K562 (cell line): Measurements from ENCODE around the gene ZSCAN25. TPM values are rescaled to one million over a fixed set of nuclear protein-coding genes. Genes with fewer than 3 reads are reported as not detected.

ENCODE experiments used
- ATAC-seq: fragments of 200-7000 bp; cut with Tn5 transposase; 3 replicates; pipeline ENCODE4 v1.9.1; 2020; ENCODE audit warnings: moderate library complexity
- BruUV-seq: library from RNA; stranded (reverse); fragments of 400-500 nt; replicated peaks from 2 replicates; lab custom pipeline; 2021; lab: Mats Ljungman, UMichigan
- CTCF ChIA-PET: fragments of 300-600 bp; formaldehyde crosslinking; extraction: SDS; loops from one replicate; lab custom pipeline; 2021; ENCODE audit warnings: low intra/inter-chr PET ratio; lab: Yijun Ruan, JAX
- POLR2A ChIA-PET: fragments of 300-600, 350-650 bp; sonication (Branson Sonifier 250); formaldehyde crosslinking; extraction: SDS; loops from one replicate; lab custom pipeline; 2021; ENCODE audit warnings: antibody characterized with exemption, inconsistent platforms; lab: Yijun Ruan, JAX
- DNase-seq, 4 experiments: peaks; one replicate each; pipeline versions ENCODE4 v3.0.0 to v3.0.0-alpha.2; 2011 to 2018; ENCODE audit warnings: low spot score in 3 of 4, mixed read lengths in 3 of 4; ENCODE audit errors: extremely low read depth in 1 of 4
- FAIRE-seq: peaks from 2 replicates; lab custom pipeline; 2011; peaks lifted over from hg19 to GRCh38; lab: Jason Lieb, UNC
- H2AFZ ChIP-seq: 2 replicates; pipeline ENCODE4 v1.6.0; 2011; ENCODE audit warnings: low read depth, low read length, control low read depth, inconsistent platforms
- H3K27ac ChIP-seq: fragments of 200-600 bp; 3 replicates; pipeline ENCODE4 v1.8.0; 2011; ENCODE audit warnings: low read depth, mild to moderate bottlenecking, control low read depth, inconsistent platforms, low read length, moderate library complexity, mixed read lengths; ENCODE audit errors: extremely low read depth
- H3K27me3 ChIP-seq, 2 experiments: fragments of 300-600 bp in 1 of 2; 2 replicates in 1 of 2; 3 replicates in 1 of 2; pipeline versions ENCODE4 v1.6.0 to v1.8.0; 2011; ENCODE audit warnings: inconsistent platforms in 2 of 2, low read length in 2 of 2, mild to moderate bottlenecking in 1 of 2, mixed read lengths in 1 of 2, moderate library complexity in 1 of 2; ENCODE audit not compliant: control insufficient read depth in 2 of 2, insufficient read depth in 2 of 2
- H3K36me3 ChIP-seq: fragments of 300-600 bp; 3 replicates; pipeline ENCODE4 v1.8.0; 2011; ENCODE audit warnings: mild to moderate bottlenecking, low read length, inconsistent platforms; ENCODE audit not compliant: control insufficient read depth, insufficient read depth
- H3K4me1 ChIP-seq, 2 experiments: fragments of 200-600 bp in 1 of 2; replicated peaks in 1 of 2; 2 replicates in 1 of 2; 3 replicates in 1 of 2; pipeline versions ENCODE4 v1.5.1 to v1.8.0; 2011; ENCODE audit warnings: inconsistent platforms in 2 of 2, low read length in 2 of 2, mild to moderate bottlenecking in 1 of 2, mixed read lengths in 1 of 2, moderate library complexity in 1 of 2; ENCODE audit not compliant: control insufficient read depth in 2 of 2, insufficient read depth in 2 of 2
- H3K4me2 ChIP-seq: 2 replicates; pipeline ENCODE4 v1.6.1; 2011; ENCODE audit warnings: low read length, control low read depth, inconsistent platforms, mixed read lengths; ENCODE audit not compliant: insufficient read depth
- H3K4me3 ChIP-seq: fragments of 200-600 bp; sonication (generic), shearing (Covaris generic); 2 replicates; pipeline ENCODE4 v1.5.1; 2016; ENCODE audit warnings: control low read depth, inconsistent platforms
- H3K79me2 ChIP-seq: fragments of 200-600 bp; 3 replicates; pipeline ENCODE4 v1.8.0; 2011; ENCODE audit warnings: low read length, inconsistent platforms; ENCODE audit not compliant: control insufficient read depth, insufficient read depth
- H3K9ac ChIP-seq, 2 experiments: 2 replicates each; pipeline versions ENCODE4 v1.6.0 to v1.6.1; 2011; ENCODE audit warnings: low read depth in 2 of 2, low read length in 2 of 2, control low read depth in 1 of 2, inconsistent platforms in 1 of 2, mild to moderate bottlenecking in 1 of 2, mixed read lengths in 1 of 2; ENCODE audit not compliant: insufficient read depth in 1 of 2
- H3K9me1 ChIP-seq: one replicate; pipeline ENCODE4 v1.6.0; 2011; ENCODE audit warnings: inconsistent platforms, mild to moderate bottlenecking, low read length, moderate library complexity; ENCODE audit not compliant: control insufficient read depth, insufficient read depth
- H3K9me3 ChIP-seq: replicated peaks from 2 replicates; pipeline ENCODE4 v1.5.1; 2011; ENCODE audit warnings: low read depth, low read length, inconsistent platforms; ENCODE audit not compliant: control insufficient read depth, insufficient read depth
- H4K20me1 ChIP-seq: replicated peaks from 2 replicates; pipeline ENCODE4 v1.6.1; 2011; ENCODE audit warnings: low read length, inconsistent platforms, mixed read lengths; ENCODE audit not compliant: control insufficient read depth, insufficient read depth
- CEBPG ChIP-seq, 3 experiments: fragments of 200-800 bp in 1 of 3; sonication (Bioruptor generic) in 1 of 3; sonication (generic) in 1 of 3; formaldehyde crosslinking in 1 of 3; IDR thresholded peaks in 2 of 3; conservative IDR thresholded peaks in 1 of 3; 2 replicates each; pipeline versions ENCODE4 v1.6.1 to v1.8.0; 2016 to 2022; ENCODE audit warnings: missing compliant biosample characterization in 2 of 3, missing genetic modification characterization in 2 of 3, mild to moderate bottlenecking in 1 of 3, missing genetic modification reagents in 1 of 3
- CREBBP ChIP-seq: IDR thresholded peaks from one replicate; pipeline ENCODE4 v1.6.1; 2012; ENCODE audit warnings: low read depth, mild to moderate bottlenecking, control low read depth, inconsistent platforms, low read length
- CREM ChIP-seq: IDR thresholded peaks from 2 replicates; pipeline ENCODE4 v1.6.1; 2014; ENCODE audit warnings: antibody characterized with exemption, low read depth
- GATAD2B ChIP-seq: fragments of 450-650 bp; IDR thresholded peaks from 2 replicates; pipeline ENCODE4 v1.6.1; 2017; ENCODE audit warnings: mild to moderate bottlenecking, borderline replicate concordance
- PHF21A ChIP-seq: fragments of 450-650 bp; IDR thresholded peaks from 2 replicates; pipeline ENCODE4 v1.6.1; 2017; ENCODE audit warnings: low read depth, borderline replicate concordance
- RBM39 ChIP-seq: fragments of 200-400 bp; formaldehyde crosslinking; optimal IDR thresholded peaks from 2 replicates; pipeline ENCODE3; 2018; ENCODE audit warnings: low read depth, low read length
- WGBS: fragments of 100-300 bp; shearing (Covaris generic); methylation state at CpG from one replicate; pipeline ENCODE4 v1.1.6; 2016; ENCODE audit warnings: low coverage, mixed read lengths; ENCODE audit not compliant: insufficient coverage; ENCODE audit errors: missing lambda C conversion rate; 5-methylcytosine and 5-hydroxymethylcytosine counted together
- in situ Hi-C: fragments of 300-500 bp; cut with MboI; formaldehyde crosslinking; loops from 4 replicates; pipeline ENCODE4 v1.15.0; 2018; ENCODE audit warnings: inconsistent platforms, mixed read lengths
- intact Hi-C: fragments of 100-400 bp; cut with micrococcal nuclease; formaldehyde crosslinking; loops from 2 replicates; pipeline ENCODE4 v1.14.2; 2022
- polyA plus RNA-seq, 8 experiments: library from polyadenylated mRNA; depleted of rRNA in 4 of 8; stranded (reverse) in 5 of 8; unstranded in 3 of 8; fragments of >200 nt; fragmentation: Nextera tagmentation in 2 of 8; fragmentation: Illumina TruSeq in 1 of 8; extraction: Ambion mirVana in 2 of 8; extraction: Trizol in 1 of 8; gene quantifications; 2 replicates each; pipeline versions ENCODE4 v1.2.1 to v1.2.3, GENCODE V29; 2011 to 2014; ENCODE audit warnings: inconsistent platforms in 1 of 8, missing spikeins in 1 of 8
- total RNA-seq, 7 experiments: library from RNA; depleted of rRNA in 6 of 7; stranded (reverse); fragments of >200 nt in 6 of 7; fragmentation: Illumina TruSeq in 2 of 7; extraction: Trizol in 2 of 7; gene quantifications; 2 replicates each; pipeline versions ENCODE4 v1.2.1 to v1.2.3, GENCODE V29; 2011 to 2021; ENCODE audit warnings: low replicate concordance in 1 of 7

Gene ZSCAN25
- total and polyA plus RNA-seq, 9 of the 15 experiments (the other 6 are each of a cell fraction or from before 2014, with no cell fraction given): 0.94 to 18.4 (median 12.8) TPM

DNA sequence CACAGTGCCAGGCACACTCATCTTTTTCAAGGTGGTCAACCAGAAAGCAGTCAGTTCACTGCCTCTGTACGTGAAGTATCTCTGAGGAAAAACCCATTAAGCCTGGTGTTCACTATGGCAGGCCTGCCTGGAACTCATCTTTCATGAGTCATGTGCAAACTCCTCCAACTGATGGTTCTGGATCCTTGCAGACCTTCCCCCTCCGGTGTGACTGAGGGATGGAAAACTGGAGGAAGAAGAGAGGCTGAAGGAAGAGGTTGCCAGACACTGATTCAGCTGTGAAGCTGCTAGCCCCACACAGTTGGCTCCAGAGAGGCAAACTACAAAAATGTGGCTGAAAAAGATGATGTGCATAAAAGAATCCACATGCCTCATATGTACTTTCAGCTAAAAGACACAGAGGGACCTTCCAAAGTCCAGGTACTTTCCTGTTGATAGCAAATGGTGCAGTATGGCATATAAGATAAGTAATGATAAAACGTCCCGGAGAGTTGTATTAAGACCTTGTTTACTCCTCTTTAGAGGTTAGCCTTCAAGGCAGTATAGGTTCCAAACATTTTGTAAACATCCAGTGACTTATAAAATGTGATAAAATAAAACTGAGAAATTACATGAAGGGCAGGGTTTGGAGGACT, 60.4 kb downstream of the ZSCAN25 start:
- H3K9ac ChIP-seq: no peak overlapping the region; a peak in 1 of 4 replicates
- intact Hi-C loops: no loop called here
- H2AFZ ChIP-seq: no peak overlapping the region
- H3K27ac ChIP-seq: no peak overlapping the region
- no peaks in the 10 kb centered on the region for H3K9me3 ChIP-seq
- ChIA-PET CTCF (no interaction called here), POLR2A (no interaction called here)
- no peak overlapping the region for H3K4me3 ChIP-seq
- peaks cover 14 to 25% of the 10 kb centered on the region in 2 experiments; a peak in 4 of 5 replicates for H3K4me1 ChIP-seq
- no peak overlapping the region for H3K4me2 ChIP-seq
- WGBS: 9% methylated on average over 4 of the region's 4 CpGs
- H4K20me1 ChIP-seq: no peaks in the 10 kb centered on the region
- in situ Hi-C loops: no loop called here
- ATAC-seq: no peak
- no peaks in the 10 kb centered on the region for H3K79me2 ChIP-seq
- H3K36me3 ChIP-seq: no peaks in the 10 kb centered on the region
- no peaks in the 10 kb centered on the region for H3K27me3 ChIP-seq
- H3K9me1 ChIP-seq: no peaks in the 10 kb centered on the region
- TF ChIP-seq CREM: no peak
- TF ChIP-seq CEBPG (CRISPR knock-in tag; IDR thresholded peaks at IDR 0.05): no peak
- no peak for TF ChIP-seq CEBPG (tag; conservative IDR thresholded peaks at IDR 0.05 in 1 of 2, IDR thresholded peaks at IDR 0.05 in 1 of 2)
- no TSS peak for BruUV-seq
- DNase-seq: no peak
- FAIRE-seq: no peak

DNA sequence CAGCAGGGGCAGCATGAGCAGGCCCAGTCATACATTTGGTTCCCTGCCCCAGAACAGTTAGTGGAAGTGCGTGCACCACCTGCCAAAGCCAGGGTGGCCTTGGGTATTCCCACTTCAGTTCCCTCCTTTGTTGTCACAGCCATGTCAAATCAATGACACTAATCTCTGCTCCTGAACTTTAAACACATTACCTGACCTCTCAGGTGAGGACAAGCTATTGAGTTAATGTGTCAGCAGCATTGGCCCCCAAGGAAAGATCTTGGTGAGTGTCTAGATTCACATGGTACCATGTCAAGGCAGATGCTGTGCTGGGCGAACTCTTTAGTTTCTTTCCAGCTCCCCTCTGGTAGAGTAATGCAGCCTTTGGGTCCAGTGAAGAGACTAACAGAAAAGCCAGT, 60.9 kb downstream of the ZSCAN25 start:
- H3K27ac ChIP-seq: no peak overlapping the region
- no peaks in the 10 kb centered on the region for H3K9me3 ChIP-seq
- no peak overlapping the region for H3K4me3 ChIP-seq
- H3K36me3 ChIP-seq: no peaks in the 10 kb centered on the region
- TF ChIP-seq PHF21A: no peak
- TF ChIP-seq CREBBP: no peak
- TF ChIP-seq RBM39: no peak
- no peak for TF ChIP-seq GATAD2B
- H3K9ac ChIP-seq: no peak overlapping the region
- peaks cover 14 to 25% of the 10 kb centered on the region in 2 experiments; a peak in 4 of 5 replicates for H3K4me1 ChIP-seq
- POLR2A ChIA-PET: no interaction called here
- ATAC-seq (no peak), DNase-seq (no peak), FAIRE-seq (no peak)
- intact Hi-C loops: loop anchor here (2.0 kb wide), 1 partner anchor 15 kb away; no protein-coding TSS in a partner anchor
- CTCF ChIA-PET: no interaction called here
- no peaks in the 10 kb centered on the region for H3K9me1 ChIP-seq
- H3K4me2 ChIP-seq: no peak overlapping the region
- no peaks in the 10 kb centered on the region for H3K27me3 ChIP-seq
- H2AFZ ChIP-seq: no peak overlapping the region
- H3K79me2 ChIP-seq: no peaks in the 10 kb centered on the region
- WGBS: 83% methylated on average over 2 of the region's 2 CpGs
- H4K20me1 ChIP-seq: no peaks in the 10 kb centered on the region
- BruUV-seq: no TSS peak
- in situ Hi-C loops: no loop called here
